Body of pancreas (tissue), 4 donors: ENCODE results near the gene SYNE2.
"Not testable (repeated sequence)": the region's sequence is repeated elsewhere in the genome, so short reads cannot be mapped to it uniquely, and the experiment has no call there.

ENCODE experiments used
- POLR2A ChIP-seq, 3 donors: fragments of 450-650 bp; IDR thresholded peaks; one replicate each; pipeline ENCODE4 v1.6.1; 2016; ENCODE audit warnings: antibody characterized with exemption in 3 of 3, mild to moderate bottlenecking in 2 of 3
- TF ChIP-seq, protein P1 (sequence below), 7 experiments: fragments of 450-650 bp in 4 of 7; fragments of 200-600 bp in 3 of 7; sonication (generic) in 3 of 7; IDR thresholded peaks; one replicate each; pipeline ENCODE4 v1.5.1; 2016 to 2019; ENCODE audit warnings: antibody characterized with exemption in 7 of 7

DNA sequence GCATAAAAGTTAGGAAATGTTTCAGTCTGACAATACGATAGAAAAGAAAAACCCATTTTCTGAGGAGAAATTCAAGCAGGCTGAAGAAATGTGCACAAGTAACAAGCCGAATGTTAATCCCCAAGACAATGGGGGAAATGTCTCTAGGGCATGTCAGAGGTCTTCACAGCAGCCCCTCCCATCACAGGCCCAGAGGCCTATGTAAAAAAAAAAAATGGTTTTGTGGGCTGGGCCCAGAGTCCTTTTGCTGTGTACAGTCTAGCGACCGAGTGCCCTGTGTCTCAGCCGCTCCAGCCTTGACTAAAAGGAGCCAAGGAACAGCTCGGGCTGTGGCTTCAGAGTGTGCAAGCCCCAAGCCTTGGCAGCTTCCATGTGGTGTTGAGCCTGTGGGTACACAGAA is 190.5 kb downstream of the SYNE2 start:
- TF ChIP-seq, protein P1, sequence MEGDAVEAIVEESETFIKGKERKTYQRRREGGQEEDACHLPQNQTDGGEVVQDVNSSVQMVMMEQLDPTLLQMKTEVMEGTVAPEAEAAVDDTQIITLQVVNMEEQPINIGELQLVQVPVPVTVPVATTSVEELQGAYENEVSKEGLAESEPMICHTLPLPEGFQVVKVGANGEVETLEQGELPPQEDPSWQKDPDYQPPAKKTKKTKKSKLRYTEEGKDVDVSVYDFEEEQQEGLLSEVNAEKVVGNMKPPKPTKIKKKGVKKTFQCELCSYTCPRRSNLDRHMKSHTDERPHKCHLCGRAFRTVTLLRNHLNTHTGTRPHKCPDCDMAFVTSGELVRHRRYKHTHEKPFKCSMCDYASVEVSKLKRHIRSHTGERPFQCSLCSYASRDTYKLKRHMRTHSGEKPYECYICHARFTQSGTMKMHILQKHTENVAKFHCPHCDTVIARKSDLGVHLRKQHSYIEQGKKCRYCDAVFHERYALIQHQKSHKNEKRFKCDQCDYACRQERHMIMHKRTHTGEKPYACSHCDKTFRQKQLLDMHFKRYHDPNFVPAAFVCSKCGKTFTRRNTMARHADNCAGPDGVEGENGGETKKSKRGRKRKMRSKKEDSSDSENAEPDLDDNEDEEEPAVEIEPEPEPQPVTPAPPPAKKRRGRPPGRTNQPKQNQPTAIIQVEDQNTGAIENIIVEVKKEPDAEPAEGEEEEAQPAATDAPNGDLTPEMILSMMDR (IDR thresholded peaks at IDR 0.05) = not testable (repeated sequence)
- TF ChIP-seq POLR2A (IDR thresholded peaks at IDR 0.05) = not testable (repeated sequence)
